K562 (cell line): ENCODE results near the gene BNIP5. TPM values are rescaled to one million over a fixed set of nuclear protein-coding genes. Genes with fewer than 3 reads are reported as not detected.

Experiments
- ADNP ChIP-seq: fragments of 200-800 bp; sonication (Bioruptor generic); IDR thresholded peaks from 2 replicates; pipeline ENCODE4 v1.6.1; 2016; ENCODE audit warnings: missing genetic modification characterization, missing compliant biosample characterization
- BACH1 ChIP-seq: fragments of 200-800 bp; sonication (Bioruptor generic); IDR thresholded peaks from 2 replicates; pipeline ENCODE4 v1.6.1; 2016; ENCODE audit warnings: missing genetic modification characterization, missing compliant biosample characterization
- CHD4 ChIP-seq: fragments of 200-600 bp; sonication (generic); IDR thresholded peaks from 3 replicates; pipeline ENCODE4 v1.6.1; 2012; ENCODE audit warnings: low read depth, mild to moderate bottlenecking, mixed read lengths, low read length, inconsistent platforms; ENCODE audit not compliant: insufficient read depth, insufficient replicate concordance, poor library complexity, severe bottlenecking
- ETV6 ChIP-seq, 3 experiments: fragments of 150-350 bp in 1 of 3; sonication (generic) in 1 of 3; formaldehyde crosslinking in 1 of 3; IDR thresholded peaks; 2 replicates each; pipeline versions ENCODE4 v1.6.1 to v1.8.0; 2014 to 2022; ENCODE audit warnings: borderline replicate concordance in 2 of 3, low read depth in 2 of 3, antibody characterized with exemption in 1 of 3, low read length in 1 of 3, mild to moderate bottlenecking in 1 of 3, missing genetic modification reagents in 1 of 3
- KAT7 ChIP-seq: sonication (generic); formaldehyde crosslinking; IDR thresholded peaks from 2 replicates; pipeline ENCODE4 v1.8.0; 2022; ENCODE audit warnings: missing genetic modification reagents, mild to moderate bottlenecking, borderline replicate concordance
- KDM1A ChIP-seq, 2 experiments: fragments of 450-650 bp; IDR thresholded peaks; 2 replicates each; pipeline ENCODE4 v1.6.1; 2016; ENCODE audit warnings: mild to moderate bottlenecking in 2 of 2
- KDM2B ChIP-seq: fragments of 250-450 bp; sonication (Bioruptor Pico); IDR thresholded peaks from 2 replicates; pipeline ENCODE4 v1.8.0; 2021; ENCODE audit warnings: mild to moderate bottlenecking, moderate library complexity
- KDM5B ChIP-seq: fragments of 200-600 bp; sonication (generic); IDR thresholded peaks from 2 replicates; pipeline ENCODE4 v1.6.1; 2012; ENCODE audit warnings: low read depth, mild to moderate bottlenecking, moderate library complexity, low read length, control low read depth, inconsistent platforms; ENCODE audit not compliant: insufficient replicate concordance
- NBN ChIP-seq: fragments of 450-650 bp; IDR thresholded peaks from 2 replicates; pipeline ENCODE4 v1.6.1; 2016; ENCODE audit warnings: low read depth, mild to moderate bottlenecking
- NFIC ChIP-seq: fragments of 450-650 bp; IDR thresholded peaks from 2 replicates; pipeline ENCODE4 v1.6.1; 2017; ENCODE audit warnings: mild to moderate bottlenecking, inconsistent platforms
- RFX1 ChIP-seq: fragments of 450-650 bp; IDR thresholded peaks from 2 replicates; pipeline ENCODE4 v1.6.1; 2016; ENCODE audit warnings: mild to moderate bottlenecking, moderate library complexity
- SMAD4 ChIP-seq: fragments of 250-450 bp; sonication (Bioruptor Pico); conservative IDR thresholded peaks from 2 replicates; pipeline ENCODE4 v1.8.0; 2021; ENCODE audit warnings: inconsistent platforms, mild to moderate bottlenecking, moderate library complexity
- STAG1 ChIP-seq: sonication (generic); formaldehyde crosslinking; IDR thresholded peaks from 2 replicates; pipeline ENCODE4 v1.5.0; 2020; ENCODE audit warnings: missing genetic modification reagents, borderline replicate concordance
- ZFP1 ChIP-seq: fragments of 450-650 bp; formaldehyde crosslinking; IDR thresholded peaks from 2 replicates; pipeline ENCODE4 v1.4.0; 2020; ENCODE audit warnings: mild to moderate bottlenecking, mixed read lengths
- ZNF140 ChIP-seq: fragments of 250-450 bp; sonication (Bioruptor Pico); IDR thresholded peaks from 2 replicates; pipeline ENCODE4 v1.8.0; 2021; ENCODE audit warnings: moderate library complexity, mild to moderate bottlenecking, inconsistent platforms
- ZNF551 ChIP-seq: fragments of 250-450 bp; sonication (Bioruptor Pico); IDR thresholded peaks from 2 replicates; pipeline ENCODE4 v1.5.0; 2021; ENCODE audit warnings: mild to moderate bottlenecking, moderate library complexity
- polyA plus RNA-seq, 8 experiments: library from polyadenylated mRNA; depleted of rRNA in 4 of 8; stranded (reverse) in 5 of 8; unstranded in 3 of 8; fragments of >200 nt; fragmentation: Nextera tagmentation in 2 of 8; fragmentation: Illumina TruSeq in 1 of 8; extraction: Ambion mirVana in 2 of 8; extraction: Trizol in 1 of 8; gene quantifications; 2 replicates each; pipeline versions ENCODE4 v1.2.1 to v1.2.3, GENCODE V29; 2011 to 2014; ENCODE audit warnings: inconsistent platforms in 1 of 8, missing spikeins in 1 of 8
- total RNA-seq, 7 experiments: library from RNA; depleted of rRNA in 6 of 7; stranded (reverse); fragments of >200 nt in 6 of 7; fragmentation: Illumina TruSeq in 2 of 7; extraction: Trizol in 2 of 7; gene quantifications; 2 replicates each; pipeline versions ENCODE4 v1.2.1 to v1.2.3, GENCODE V29; 2011 to 2021; ENCODE audit warnings: low replicate concordance in 1 of 7
- TF ChIP-seq, protein P1 (sequence below): fragments of 250-450 bp; sonication (Bioruptor Pico); IDR thresholded peaks from 2 replicates; pipeline ENCODE4 v1.4.0; 2020; ENCODE audit warnings: mild to moderate bottlenecking, moderate library complexity, borderline replicate concordance
- TF ChIP-seq, protein P2 (sequence below), 2 experiments: fragments of 200-800 bp in 1 of 2; sonication (Bioruptor generic) in 1 of 2; sonication (generic) in 1 of 2; formaldehyde crosslinking in 1 of 2; IDR thresholded peaks in 1 of 2; conservative IDR thresholded peaks in 1 of 2; 2 replicates each; pipeline versions ENCODE4 v1.5.0 to v1.6.1; 2016 to 2020; ENCODE audit warnings: missing compliant biosample characterization in 1 of 2, missing genetic modification characterization in 1 of 2, missing genetic modification reagents in 1 of 2
- TF ChIP-seq, protein P3 (sequence below): sonication (generic); formaldehyde crosslinking; IDR thresholded peaks from 2 replicates; pipeline ENCODE4 v1.8.0; 2022; ENCODE audit warnings: mild to moderate bottlenecking, low read depth, missing genetic modification reagents
- TF ChIP-seq, protein P4 (sequence below): fragments of 450-650 bp; formaldehyde crosslinking; IDR thresholded peaks from 2 replicates; pipeline ENCODE4 v1.4.0; 2022; ENCODE audit warnings: missing genetic modification characterization

Gene BNIP5
- total and polyA plus RNA-seq, 9 of the 15 experiments (the other 6 are each of a cell fraction or from before 2014, with no cell fraction given), result not detected

DNA sequence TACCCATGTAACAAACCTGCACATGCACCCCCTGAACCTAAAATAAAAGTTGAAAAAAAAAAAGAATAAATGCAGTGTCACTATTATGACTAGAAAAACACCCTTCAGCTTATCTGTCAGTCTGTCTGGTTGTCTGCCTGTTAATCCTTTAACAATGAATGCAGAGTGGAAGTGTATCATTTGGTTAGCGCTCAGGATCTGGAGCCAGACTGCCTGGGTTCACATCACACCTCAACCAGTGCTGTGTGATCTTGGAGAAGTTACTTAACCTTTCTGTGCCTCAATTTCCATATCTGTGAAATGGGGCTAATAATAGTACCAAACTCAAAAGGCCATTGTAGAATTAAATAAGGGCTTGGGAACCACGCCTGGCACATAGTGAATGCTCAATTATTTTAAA, 34.0 kb upstream of the BNIP5 start (continued):
- TF ChIP-seq, protein P1, sequence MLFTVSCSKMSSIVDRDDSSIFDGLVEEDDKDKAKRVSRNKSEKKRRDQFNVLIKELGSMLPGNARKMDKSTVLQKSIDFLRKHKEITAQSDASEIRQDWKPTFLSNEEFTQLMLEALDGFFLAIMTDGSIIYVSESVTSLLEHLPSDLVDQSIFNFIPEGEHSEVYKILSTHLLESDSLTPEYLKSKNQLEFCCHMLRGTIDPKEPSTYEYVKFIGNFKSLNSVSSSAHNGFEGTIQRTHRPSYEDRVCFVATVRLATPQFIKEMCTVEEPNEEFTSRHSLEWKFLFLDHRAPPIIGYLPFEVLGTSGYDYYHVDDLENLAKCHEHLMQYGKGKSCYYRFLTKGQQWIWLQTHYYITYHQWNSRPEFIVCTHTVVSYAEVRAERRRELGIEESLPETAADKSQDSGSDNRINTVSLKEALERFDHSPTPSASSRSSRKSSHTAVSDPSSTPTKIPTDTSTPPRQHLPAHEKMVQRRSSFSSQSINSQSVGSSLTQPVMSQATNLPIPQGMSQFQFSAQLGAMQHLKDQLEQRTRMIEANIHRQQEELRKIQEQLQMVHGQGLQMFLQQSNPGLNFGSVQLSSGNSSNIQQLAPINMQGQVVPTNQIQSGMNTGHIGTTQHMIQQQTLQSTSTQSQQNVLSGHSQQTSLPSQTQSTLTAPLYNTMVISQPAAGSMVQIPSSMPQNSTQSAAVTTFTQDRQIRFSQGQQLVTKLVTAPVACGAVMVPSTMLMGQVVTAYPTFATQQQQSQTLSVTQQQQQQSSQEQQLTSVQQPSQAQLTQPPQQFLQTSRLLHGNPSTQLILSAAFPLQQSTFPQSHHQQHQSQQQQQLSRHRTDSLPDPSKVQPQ (CRISPR knock-in tag), result no peak
- TF ChIP-seq, protein P2, sequence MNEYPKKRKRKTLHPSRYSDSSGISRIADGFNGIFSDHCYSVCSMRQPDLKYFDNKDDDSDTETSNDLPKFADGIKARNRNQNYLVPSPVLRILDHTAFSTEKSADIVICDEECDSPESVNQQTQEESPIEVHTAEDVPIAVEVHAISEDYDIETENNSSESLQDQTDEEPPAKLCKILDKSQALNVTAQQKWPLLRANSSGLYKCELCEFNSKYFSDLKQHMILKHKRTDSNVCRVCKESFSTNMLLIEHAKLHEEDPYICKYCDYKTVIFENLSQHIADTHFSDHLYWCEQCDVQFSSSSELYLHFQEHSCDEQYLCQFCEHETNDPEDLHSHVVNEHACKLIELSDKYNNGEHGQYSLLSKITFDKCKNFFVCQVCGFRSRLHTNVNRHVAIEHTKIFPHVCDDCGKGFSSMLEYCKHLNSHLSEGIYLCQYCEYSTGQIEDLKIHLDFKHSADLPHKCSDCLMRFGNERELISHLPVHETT (CRISPR knock-in tag; conservative IDR thresholded peaks at IDR 0.05 in 1 of 2, IDR thresholded peaks at IDR 0.05 in 1 of 2), result no peak
- TF ChIP-seq, protein P3, sequence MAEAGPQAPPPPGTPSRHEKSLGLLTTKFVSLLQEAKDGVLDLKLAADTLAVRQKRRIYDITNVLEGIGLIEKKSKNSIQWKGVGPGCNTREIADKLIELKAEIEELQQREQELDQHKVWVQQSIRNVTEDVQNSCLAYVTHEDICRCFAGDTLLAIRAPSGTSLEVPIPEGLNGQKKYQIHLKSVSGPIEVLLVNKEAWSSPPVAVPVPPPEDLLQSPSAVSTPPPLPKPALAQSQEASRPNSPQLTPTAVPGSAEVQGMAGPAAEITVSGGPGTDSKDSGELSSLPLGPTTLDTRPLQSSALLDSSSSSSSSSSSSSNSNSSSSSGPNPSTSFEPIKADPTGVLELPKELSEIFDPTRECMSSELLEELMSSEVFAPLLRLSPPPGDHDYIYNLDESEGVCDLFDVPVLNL (CRISPR knock-in tag), result no peak
- TF ChIP-seq KAT7 (CRISPR knock-in tag) (no peak), NFIC (no peak), ZFP1 (no peak), KDM5B (no peak), ETV6 (IDR thresholded peaks at IDR 0.05; ENCODE audit: borderline replicate concordance in 1 of 2, low read depth in 2 of 2, low read length in 1 of 2) (no peak), ETV6 (CRISPR knock-in tag; IDR thresholded peaks at IDR 0.05; ENCODE audit: borderline replicate concordance) (no peak), NBN (no peak), RFX1 (no peak), BACH1 (tag) (no peak), SMAD4 (CRISPR knock-in tag) (0 out of 2 replicates have a peak, but pooled peaks have one; percentile 51), ADNP (peak; percentile 90), ZNF551 (no peak), STAG1 (no peak), KDM2B (no peak), CHD4 (peak; percentile 70), ZNF140 (no peak), KDM1A (IDR thresholded peaks at IDR 0.05) (peak; percentile 73 to 85)
- TF ChIP-seq, protein P4, sequence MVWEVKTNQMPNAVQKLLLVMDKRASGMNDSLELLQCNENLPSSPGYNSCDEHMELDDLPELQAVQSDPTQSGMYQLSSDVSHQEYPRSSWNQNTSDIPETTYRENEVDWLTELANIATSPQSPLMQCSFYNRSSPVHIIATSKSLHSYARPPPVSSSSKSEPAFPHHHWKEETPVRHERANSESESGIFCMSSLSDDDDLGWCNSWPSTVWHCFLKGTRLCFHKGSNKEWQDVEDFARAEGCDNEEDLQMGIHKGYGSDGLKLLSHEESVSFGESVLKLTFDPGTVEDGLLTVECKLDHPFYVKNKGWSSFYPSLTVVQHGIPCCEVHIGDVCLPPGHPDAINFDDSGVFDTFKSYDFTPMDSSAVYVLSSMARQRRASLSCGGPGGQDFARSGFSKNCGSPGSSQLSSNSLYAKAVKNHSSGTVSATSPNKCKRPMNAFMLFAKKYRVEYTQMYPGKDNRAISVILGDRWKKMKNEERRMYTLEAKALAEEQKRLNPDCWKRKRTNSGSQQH (CRISPR knock-in tag), result no peak
